GM20431 (cell line): ENCODE measurements around the gene CHST12.
"Not testable (repeated sequence)": the region's sequence is repeated elsewhere in the genome, so short reads cannot be mapped to it uniquely, and the experiment has no call there.

Source experiments
- in situ Hi-C: fragments of 300-500 bp; cut with MseI, MboI; formaldehyde crosslinking; loops from one replicate; pipeline ENCODE4 v1.15.0; 2020; ENCODE audit warnings: low sequenced_read_pairs; ENCODE audit not compliant: unreplicated experiment

CHST12 gene

DNA sequence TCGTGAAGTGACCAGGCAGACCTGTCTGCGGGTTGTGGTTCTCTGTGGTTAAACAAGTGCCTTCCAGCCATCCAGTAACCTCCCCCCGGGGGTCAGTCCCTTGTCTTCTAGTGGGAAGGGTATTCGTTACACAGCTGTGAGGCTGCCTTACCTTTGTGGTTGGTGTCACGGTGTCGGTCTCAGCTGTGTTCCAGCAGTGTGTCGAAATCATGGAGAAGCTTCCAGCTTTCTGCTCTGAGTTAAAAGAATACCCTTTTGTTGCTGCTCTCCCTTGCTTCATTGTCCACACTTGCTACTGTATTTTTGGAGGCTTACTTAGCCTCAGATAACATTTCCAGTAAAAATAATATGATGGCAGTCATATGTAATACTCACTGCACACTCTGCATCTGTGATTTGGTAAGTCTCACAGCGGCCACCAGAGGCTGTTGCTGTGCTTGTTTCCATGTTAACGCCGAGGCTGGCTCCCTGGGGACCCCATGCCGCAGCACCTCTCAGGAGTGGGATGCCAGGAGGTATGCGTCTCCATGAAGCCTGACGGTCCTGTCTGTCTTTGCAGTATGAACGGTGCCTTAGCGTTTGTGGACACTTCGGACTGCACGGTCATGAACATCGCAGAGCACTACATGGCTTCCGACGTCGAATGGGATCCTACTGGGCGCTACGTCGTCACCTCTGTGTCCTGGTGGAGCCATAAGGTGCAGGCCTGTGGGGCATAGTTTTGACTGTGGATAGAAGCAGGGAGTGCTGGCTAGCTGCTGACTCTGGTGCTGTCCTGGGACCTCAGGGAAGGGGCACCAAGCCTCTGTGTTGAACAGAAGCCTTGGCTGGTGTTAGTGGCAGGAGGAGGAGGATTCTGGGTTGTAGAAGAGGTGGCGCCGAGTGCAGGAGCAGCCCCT is 28.3 kb upstream of the CHST12 start:
- in situ Hi-C loops = loop anchor here (25.0 kb wide), 1 partner anchor 813 kb away; the partner anchor contains the start of genes PSMG3 and TMEM184A

GRCh38 chr7:2376351-2377154 is 26.9 kb upstream of the CHST12 start:
- in situ Hi-C loops = no loop called here

DNA sequence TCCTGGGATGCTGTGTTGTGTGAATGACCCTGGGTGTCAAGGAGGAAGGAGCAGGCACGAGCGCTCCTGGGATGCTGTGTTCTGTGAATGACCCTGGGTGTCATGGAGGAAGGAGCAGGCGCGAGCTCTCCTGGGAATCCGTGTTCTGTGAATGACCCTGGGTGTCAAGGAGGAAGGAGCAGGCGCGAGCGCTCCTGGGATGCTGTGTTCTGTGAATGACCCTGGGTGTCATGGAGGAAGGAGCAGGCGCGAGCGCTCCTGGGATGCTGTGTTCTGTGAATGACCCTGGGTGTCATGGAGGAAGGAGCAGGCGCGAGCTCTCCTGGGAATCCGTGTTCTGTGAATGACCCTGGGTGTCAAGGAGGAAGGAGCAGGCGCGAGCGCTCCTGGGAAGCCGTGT is 25.9 kb upstream of the CHST12 start:
- in situ Hi-C loops = not testable (repeated sequence)

DNA sequence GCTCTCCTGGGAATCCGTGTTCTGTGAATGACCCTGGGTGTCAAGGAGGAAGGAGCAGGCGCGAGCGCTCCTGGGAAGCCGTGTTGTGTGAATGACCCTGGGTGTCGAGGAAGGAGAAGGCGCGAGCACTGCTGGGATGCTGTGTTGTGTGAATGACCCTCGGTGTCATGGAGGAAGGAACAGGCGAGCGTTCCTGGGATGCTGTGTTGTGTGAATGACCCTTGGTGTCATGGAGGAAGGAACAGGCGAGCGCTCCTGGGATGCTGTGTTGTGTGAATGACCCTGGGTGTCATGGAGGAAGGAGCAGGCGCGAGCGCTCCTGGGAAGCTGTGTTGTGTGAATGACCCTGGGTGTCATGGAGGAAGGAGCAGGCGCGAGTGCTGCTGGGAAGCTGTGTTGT is 25.3 kb upstream of the CHST12 start:
- in situ Hi-C loops = not testable (repeated sequence)

DNA sequence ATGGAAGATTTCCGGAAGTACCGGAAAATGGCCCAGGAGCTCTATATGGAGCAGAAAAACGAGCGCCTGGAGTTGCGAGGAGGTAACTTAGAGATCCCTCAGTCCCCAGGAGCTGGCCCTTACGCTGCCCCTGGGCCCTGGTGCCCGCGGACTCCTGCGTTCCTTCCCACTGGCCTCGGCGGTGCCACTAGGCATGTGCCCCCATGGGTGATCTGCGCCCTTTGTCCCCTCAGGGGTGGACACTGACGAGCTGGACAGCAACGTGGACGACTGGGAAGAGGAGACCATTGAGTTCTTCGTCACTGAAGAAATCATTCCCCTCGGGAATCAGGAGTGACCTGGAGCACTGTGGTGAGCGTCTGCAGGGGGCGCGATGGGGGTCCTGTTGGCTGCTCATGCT is 24.2 kb upstream of the CHST12 start:
- in situ Hi-C loops = no loop called here

DNA sequence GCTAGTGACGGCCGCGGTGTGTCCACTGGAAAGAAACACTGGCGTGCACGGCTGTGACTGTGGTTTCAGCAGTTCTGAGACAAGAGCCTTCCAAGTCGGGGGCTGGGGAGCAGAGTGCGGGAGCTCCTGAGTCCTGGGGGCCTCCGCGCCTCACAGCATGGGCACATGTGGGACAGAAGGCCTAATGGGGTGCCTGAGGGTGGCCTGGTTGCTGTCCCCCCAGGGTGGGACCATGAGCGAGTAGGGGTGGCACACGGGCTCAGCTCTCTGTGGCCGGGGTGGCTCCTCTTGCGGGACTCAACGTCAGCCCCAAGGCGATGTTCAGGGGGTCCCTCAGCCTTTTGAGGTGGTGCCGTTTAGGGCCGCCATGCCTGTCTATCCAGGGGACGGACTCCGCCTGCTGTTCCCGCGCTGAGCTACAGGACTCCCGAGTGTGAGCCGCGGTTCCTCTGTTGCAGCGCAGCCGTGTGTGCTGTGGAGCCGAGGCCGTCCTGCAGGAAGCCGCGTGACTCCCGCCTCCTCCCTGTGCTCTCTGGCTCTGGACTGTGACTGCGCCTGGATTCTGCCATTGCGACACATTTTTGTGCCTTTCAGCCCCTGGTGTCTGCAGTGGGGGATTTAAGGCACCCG is 23.5 kb upstream of the CHST12 start:
- in situ Hi-C loops = no loop called here

DNA sequence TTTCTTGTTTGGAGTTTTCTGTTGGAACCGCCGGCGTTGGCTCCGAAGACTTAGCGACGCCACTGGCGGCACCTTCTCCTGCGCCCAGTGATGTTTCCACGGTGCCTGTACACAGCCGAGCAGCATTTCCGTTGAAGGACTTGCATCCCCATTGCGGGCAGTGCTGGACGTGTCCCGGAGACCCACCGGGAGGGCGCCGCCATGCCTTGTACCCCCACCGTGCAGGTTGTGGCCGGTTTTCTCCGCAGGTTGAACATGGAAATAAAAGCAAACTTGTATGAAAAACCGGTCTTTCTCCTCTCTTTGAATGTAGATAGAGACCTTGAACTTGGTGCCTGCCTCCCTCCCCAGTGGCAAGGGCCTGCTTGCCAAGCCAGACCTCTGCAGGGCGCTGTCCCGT is 22.9 kb upstream of the CHST12 start:
- in situ Hi-C loops = no loop called here

- in situ Hi-C loops = no loop called here
Observed at GRCh38 chr7:2381227-2381626, 22.2 kb upstream of the CHST12 start.

DNA sequence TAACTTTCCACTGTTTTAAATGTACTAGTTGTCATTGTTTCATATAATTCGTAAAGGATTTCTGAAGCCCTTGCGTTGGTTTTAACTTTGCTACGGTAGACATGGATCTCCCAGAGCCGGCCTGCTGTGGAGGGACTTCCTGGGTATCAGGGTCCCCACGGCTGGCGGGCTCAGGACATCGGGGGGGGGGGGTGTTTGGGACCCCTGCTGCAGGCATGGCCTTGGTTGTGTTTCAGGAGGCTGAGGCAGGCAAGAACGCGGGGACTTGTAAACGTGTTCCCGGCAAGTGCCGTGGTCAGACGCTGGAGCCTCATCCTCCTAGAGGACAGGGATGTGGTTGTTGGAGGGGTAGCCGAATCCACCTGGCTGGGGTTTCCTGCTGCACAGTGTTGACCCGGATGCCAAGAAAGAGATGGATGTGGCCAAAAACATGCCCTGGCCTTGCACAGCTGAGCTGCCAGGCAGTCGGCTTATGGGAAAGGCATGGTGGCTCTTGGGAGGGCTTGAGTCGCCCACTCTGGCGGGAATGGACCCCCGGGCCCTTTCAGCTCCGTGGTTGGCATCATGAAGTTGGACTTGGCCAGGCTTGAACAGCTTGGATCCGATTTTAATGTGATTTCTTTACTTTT is 21.4 kb upstream of the CHST12 start:
- in situ Hi-C loops = no loop called here

DNA sequence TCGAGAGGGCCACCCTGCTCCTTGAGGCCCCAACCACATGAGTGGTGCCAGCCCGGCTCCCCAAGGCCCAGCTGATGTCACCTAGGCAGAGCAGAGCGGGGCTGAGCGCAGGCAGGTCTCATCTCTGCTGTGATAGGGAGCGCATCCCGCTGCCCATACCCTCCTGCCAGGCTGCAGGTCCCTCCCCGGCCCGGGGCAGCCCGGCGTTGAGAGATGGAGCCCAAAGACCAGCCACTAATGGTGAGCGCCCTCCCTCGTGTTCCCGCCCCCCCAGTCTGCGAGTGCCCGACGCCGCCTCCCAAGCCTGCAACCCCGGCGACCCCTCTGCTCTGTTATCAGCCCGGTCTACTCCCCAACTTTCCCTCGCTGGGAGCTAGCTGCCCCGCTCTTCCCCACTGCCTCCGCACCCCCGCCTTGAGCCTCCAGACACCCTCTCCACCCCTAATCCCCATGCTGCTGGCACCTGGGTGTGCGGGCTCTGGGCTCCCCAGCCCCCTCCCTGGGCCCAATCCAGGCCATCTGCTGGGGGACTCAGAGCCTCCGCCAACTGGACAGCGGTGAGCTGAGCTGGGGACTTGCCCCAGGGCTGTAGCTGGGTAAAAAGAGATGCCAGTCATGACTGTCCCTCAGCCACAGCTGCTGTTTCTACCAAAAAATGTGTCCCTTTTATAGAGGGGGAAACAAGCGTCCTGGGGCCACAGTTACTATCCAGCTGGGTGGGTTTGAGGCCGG is 19.7 kb upstream of the CHST12 start:
- in situ Hi-C loops = no loop called here

- in situ Hi-C loops = no loop called here
Observed at GRCh38 chr7:2384354-2385243, 18.8 kb upstream of the CHST12 start.

- in situ Hi-C loops = not testable (repeated sequence)
Observed at GRCh38 chr7:2386122-2386521, 17.3 kb upstream of the CHST12 start.

- in situ Hi-C loops = no loop called here
Observed at GRCh38 chr7:2386964-2387669, 16.3 kb upstream of the CHST12 start.

GRCh38 chr7:2387897-2388636 is 15.3 kb upstream of the CHST12 start:
- in situ Hi-C loops = no loop called here

GRCh38 chr7:2388637-2388954 is 14.8 kb upstream of the CHST12 start:
- in situ Hi-C loops = no loop called here

DNA sequence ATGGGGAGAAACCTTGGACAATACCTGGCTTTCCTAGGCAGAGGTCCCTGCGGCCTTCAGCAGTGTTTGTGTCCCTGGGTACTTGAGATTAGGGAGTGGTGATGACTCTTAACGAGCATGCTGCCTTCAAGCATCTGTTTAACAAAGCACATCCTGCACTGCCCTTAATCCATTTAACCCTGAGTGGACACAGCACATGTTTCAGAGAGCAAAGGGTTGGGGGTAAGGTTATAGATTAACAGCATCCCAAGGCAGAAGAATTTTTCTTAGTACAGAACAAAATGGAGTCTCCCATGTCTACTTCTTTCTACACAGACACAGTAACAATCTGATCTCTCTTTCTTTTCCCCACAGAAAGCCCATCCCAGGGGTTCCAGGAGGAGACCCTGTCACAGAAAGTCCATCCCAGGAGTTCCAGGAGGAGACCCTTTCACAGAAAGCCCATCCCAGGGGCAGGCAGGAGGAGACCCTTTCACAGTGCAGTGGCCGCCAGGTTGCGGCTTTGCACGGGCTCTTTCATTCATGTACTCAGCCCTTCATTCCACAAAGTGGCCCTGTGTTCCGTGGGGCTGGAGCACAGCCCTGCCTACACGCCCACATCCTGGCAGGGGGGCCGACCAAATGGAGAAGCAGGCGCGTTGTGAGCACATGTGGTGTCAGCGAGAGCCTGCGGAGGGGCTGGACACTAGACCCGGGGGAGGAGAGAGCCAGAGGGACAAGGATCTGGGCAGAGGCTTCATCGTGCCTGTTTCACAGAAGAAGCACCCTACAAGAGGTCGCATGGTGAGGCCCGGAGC is 13.2 kb upstream of the CHST12 start:
- in situ Hi-C loops = not testable (repeated sequence)

DNA sequence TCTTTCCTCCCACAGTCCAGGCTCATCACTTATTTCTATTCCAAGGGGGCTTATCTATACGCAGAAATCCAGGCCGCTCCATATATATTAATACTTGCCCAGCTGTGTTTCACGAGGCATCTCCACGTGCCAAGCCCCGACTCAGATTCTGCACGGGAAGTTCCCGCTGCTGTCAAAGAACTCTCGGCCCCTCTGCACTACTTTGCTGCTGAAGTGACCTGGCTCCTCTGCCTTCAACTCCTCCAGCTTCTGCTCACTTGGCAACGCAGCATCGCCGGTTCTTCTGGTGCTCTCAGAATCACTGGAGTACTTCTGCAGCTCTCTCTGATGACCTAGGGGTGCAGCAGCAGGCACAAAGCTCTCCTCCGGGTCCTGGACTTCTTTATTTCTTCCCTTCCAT is 9.7 kb upstream of the CHST12 start:
- in situ Hi-C loops = no loop called here
